NCI-H345 (cell line): ENCODE measurements around the gene CD302.
A peak's percentile ranks its signal among the peaks of the same experiment; 100 is the strongest.
"Not testable (repeated sequence)": the region's sequence is repeated elsewhere in the genome, so short reads cannot be mapped to it uniquely, and the experiment has no call there.

Experiments used
- DNase-seq: peaks from one replicate; lab custom pipeline; 2025; lab: John Stamatoyannopoulos, UW

The CD302 gene

GRCh38 chr2:159793326-159793725 lies 4.7 kb downstream of the CD302 start:
- DNase-seq: no peak

DNA sequence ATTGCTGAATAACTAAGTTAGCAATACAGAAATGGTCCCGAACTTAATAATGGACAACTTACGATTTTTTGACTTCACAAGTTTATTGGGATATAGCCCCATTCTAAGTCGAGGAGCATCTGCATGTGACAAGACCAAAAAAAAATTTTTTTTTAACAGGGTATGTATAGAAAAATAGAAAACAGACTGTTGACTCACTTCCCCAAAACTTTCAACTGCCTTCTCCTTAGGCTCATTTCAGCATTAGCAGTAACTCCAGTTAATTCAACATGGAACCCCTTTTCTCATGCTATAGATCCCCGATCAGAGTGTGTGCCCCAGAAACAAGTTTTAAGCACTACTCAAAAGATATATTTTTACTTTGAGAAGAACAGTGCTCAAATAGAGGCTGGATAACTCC lies 5.4 kb downstream of the CD302 start:
- no peak for DNase-seq

- no peak for DNase-seq
Measured at GRCh38 chr2:159792036-159792435, 6.0 kb downstream of the CD302 start.

GRCh38 chr2:159790323-159790722 lies 7.7 kb downstream of the CD302 start:
- DNase-seq: no peak

DNA sequence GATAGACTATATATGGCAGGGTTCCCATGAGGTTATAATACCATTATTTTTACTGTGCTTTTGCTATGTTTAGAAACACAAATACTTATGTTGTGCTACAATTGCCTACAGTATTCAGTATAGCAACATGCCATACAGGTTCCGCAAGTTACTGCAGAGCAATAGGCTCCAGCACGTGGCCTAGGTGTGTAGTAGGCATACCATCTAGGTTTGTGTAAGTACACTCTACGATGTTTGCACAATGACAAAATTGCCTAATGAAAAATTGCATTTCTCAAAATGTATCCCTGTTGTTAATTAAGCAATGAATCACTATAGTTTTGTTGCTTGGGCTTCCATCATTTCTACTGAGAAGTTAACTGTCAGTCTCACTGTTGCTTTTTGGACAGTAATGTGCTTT lies 9.8 kb downstream of the CD302 start:
- DNase-seq: peak; percentile 16

- DNase-seq: not testable (repeated sequence)
Measured at GRCh38 chr2:159787647-159788046, 10.4 kb downstream of the CD302 start.

- no peak for DNase-seq
Measured at GRCh38 chr2:159786938-159787337, 11.1 kb downstream of the CD302 start.

GRCh38 chr2:159785195-159785594 lies 12.8 kb downstream of the CD302 start:
- DNase-seq: no peak

GRCh38 chr2:159784744-159785143 lies 13.3 kb downstream of the CD302 start:
- not testable (repeated sequence) for DNase-seq

GRCh38 chr2:159783556-159783955 lies 14.5 kb downstream of the CD302 start:
- no peak for DNase-seq

DNA sequence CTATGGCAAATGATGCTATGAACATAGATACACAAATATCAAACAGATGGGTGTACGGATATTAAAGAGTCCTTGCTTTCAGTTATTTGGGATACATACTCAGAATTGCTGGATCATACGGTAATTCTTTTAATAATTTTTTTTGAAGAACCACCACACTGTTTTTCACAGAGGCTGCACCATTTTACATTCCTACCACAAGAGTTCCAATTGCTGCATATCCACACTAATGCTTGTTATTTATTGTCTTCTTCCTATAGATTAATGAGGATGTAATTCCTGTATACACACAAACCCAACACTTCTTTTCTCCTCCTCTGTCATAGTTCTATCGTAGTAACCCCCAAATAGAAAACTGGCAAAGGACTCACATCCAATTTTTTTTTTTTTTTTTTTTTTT lies 21.7 kb downstream of the CD302 start:
- no peak for DNase-seq

DNA sequence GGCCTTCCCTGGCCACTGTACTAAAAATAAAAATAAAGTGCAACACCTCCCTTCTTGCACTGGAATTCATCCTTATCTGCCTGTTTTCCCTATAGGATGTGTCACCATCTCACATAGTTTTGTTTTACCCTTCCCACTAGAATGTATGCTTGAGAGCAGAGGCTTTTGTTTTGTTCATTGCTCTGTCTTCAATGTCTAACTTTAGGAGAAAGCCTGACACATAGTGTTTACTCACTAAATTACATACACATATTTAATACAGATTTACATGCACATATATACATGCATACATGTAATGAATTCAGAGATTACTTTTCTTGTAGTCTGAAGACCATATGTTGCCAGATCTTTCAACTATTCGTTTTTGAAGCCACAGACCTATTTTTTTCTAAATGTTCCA lies 23.0 kb downstream of the CD302 start:
- DNase-seq: no peak

GRCh38 chr2:159774370-159774990 lies 23.5 kb downstream of the CD302 start:
- no peak for DNase-seq

DNA sequence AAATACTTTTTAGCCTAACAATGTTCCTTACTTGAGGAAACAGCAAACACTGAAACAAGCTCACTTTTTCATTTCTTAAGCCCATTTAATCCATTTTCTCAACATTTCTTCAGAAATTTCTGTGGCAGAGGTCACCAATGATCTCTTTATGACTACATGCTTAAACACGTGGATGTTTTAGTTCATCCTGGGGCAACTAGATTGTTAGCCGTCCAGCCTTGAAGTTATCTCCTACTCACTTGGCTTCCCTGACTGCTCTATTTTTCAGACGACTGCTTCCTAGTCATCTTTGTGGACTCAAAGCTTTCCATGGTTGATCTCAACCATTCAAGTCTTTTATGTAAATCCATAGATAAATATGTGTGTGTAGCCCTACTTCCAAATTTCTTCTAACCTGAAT lies 24.1 kb downstream of the CD302 start:
- no peak for DNase-seq

- no peak for DNase-seq
Measured at GRCh38 chr2:159773426-159773825, 24.6 kb downstream of the CD302 start.

DNA sequence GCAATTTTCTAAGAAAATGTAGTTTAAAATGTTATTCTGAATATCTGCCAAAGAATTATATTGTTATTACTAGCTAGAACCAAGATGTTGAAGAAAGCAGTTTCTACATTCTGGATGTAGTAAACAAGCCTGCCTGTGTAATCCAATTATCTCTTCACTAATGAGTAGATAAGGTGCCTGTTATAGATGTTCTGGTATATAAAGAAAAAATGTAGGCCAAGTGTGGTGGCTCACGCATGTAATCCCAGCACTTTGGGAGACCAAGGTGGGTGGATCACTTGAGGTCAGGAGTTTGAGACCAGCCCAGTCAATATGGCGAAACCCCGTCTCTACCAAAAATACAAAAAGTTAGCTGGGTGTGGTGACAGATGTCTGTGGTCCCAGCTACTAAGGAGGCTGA lies 28.9 kb downstream of the CD302 start:
- DNase-seq: no peak

- DNase-seq: no peak
Measured at GRCh38 chr2:159762075-159762474, 35.9 kb downstream of the CD302 start.

DNA sequence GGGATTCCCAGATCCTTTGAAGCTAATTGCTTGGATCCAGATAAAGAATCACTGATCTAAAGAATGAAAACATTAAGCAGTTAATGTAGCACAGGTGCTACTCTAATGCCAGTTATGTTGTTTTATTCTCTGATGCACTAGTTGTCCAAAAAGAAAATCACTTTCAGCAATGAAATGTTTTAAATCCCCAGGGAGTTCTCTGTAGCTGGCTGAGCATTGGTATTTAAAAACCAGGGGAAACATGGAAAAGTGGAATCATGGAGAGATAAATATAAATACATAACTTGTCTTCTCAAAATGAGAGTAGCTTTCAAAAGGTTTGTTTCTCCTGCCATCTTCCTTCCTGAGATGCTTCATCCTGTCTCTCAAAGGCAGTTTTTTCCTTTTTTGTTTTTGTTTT lies 37.7 kb downstream of the CD302 start:
- no peak for DNase-seq

GRCh38 chr2:159759577-159759976 lies 38.4 kb downstream of the CD302 start:
- DNase-seq: no peak

DNA sequence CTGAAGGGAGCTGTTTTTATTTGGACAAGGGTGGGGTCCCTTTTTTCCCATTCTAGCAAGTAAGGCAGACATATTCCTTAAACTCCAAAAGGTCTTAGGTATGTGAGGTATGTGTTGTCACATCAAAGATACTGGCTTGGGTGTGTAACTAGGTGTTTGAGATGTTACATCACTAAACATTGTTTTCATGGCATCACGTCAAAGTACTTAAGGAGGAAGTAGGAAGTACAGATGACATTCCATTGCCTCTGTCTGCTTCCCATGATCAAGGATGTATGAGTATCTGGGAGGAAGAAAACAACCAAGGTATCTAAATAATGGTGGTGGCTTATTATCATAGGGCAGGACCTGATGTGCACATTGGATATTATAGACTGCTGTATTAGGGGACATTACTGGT lies 39.3 kb downstream of the CD302 start:
- no peak for DNase-seq

- DNase-seq: no peak
Measured at GRCh38 chr2:159758239-159758638, 39.8 kb downstream of the CD302 start.

GRCh38 chr2:159755788-159756187 lies 42.2 kb downstream of the CD302 start:
- DNase-seq: no peak

DNA sequence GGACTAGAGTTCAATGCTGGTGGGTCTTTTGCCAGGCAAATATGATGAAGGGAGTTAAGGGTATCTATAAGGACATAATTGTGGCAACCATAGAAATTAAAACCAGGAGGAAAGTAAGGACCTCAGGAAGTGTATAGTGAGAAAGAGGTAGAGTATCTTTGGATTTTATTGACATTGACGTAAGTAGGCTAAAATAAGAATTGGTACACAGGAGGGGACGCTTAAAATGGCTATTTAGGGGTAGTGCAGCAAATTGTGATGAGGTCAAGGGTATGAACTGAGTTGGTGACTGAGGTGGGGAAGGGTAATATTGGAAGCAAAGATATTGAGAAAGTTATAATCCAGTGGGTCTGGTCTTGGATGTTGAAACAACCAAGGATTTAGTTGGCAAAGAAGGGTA lies 43.0 kb downstream of the CD302 start:
- DNase-seq: no peak

DNA sequence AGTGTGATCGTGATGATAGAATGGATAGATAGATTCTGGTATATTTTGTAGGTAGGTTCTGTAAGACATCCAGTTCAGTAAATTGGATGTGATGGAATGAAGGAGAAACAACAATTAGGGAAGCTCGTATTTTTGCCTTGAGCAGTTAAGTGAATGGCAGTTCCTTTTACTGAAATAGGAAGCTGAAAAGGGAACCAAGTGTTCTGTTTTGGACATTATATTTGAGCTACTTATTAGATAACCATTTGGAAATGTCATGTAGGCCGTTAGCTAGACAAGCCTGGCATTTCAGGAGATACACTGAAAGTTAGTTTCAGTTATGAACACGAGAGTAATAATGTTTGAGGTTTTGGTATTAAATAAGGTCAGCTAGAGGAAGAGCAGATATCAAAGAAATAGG lies 44.2 kb downstream of the CD302 start:
- no peak for DNase-seq

- no peak for DNase-seq
Measured at GRCh38 chr2:159750873-159751272, 47.1 kb downstream of the CD302 start.
